SK-N-SH (cell line): ENCODE data around the gene SUPV3L1. TPM values are rescaled to one million over a fixed set of nuclear protein-coding genes. Genes with fewer than 3 reads are reported as not detected.
"Not testable (repeated sequence)": the region's sequence is repeated elsewhere in the genome, so short reads cannot be mapped to it uniquely, and the experiment has no call there.

Experiments used
- CTCF ChIA-PET: fragments of 300-600, 350-600 bp; formaldehyde crosslinking; extraction: SDS; loops from one replicate; lab custom pipeline; 2021; lab: Yijun Ruan, JAX
- POLR2A ChIA-PET: fragments of 350-600 bp; sonication (Branson Sonifier 250); formaldehyde crosslinking; extraction: SDS; loops from one replicate; lab custom pipeline; 2020; ENCODE audit warnings: antibody characterized with exemption, inconsistent platforms; lab: Yijun Ruan, JAX
- DNase-seq: peaks from one replicate; pipeline ENCODE4 v3.0.0; 2012
- H2AFZ ChIP-seq: fragments of 200-600 bp; sonication (generic); 2 replicates; pipeline ENCODE4 v1.8.1; 2016; ENCODE audit warnings: antibody characterized with exemption, mild to moderate bottlenecking, low read depth
- H3F3A ChIP-seq: fragments of 200-600 bp; sonication (generic); replicated peaks from 2 replicates; pipeline ENCODE3; 2016; ENCODE audit warnings: antibody characterized with exemption, mild to moderate bottlenecking; ENCODE audit not compliant: insufficient read depth
- H3K27ac ChIP-seq, 2 experiments: fragments of 200-500 bp in 1 of 2; fragments of 200-600 bp in 1 of 2; sonication (Bioruptor generic) in 1 of 2; sonication (generic), shearing (Covaris generic) in 1 of 2; 2 replicates each; pipeline versions ENCODE4 v1.5.1 to v1.6.1; 2014 to 2016; ENCODE audit warnings: low read depth in 2 of 2, inconsistent platforms in 1 of 2, low read length in 1 of 2, mild to moderate bottlenecking in 1 of 2, mixed read lengths in 1 of 2
- H3K27me3 ChIP-seq: fragments of 200-600 bp; sonication (generic), shearing (Covaris generic); 2 replicates; pipeline ENCODE4 v1.6.1; 2016; ENCODE audit warnings: mixed run types; ENCODE audit not compliant: insufficient read depth
- H3K36me3 ChIP-seq, 2 experiments: fragments of 200-500 bp in 1 of 2; fragments of 200-600 bp in 1 of 2; sonication (Bioruptor generic) in 1 of 2; sonication (generic) in 1 of 2; replicated peaks in 1 of 2; 2 replicates each; pipeline versions ENCODE3 to v1.5.1; 2014 to 2016; ENCODE audit warnings: low read length in 1 of 2, mild to moderate bottlenecking in 1 of 2; ENCODE audit not compliant: insufficient read depth in 2 of 2, control insufficient read depth in 1 of 2
- H3K4me1 ChIP-seq, 2 experiments: fragments of 200-500 bp in 1 of 2; fragments of 200-600 bp in 1 of 2; sonication (Bioruptor generic) in 1 of 2; sonication (generic), shearing (Covaris generic) in 1 of 2; 2 replicates each; pipeline versions ENCODE4 v1.5.1 to v1.6.1; 2014 to 2016; ENCODE audit warnings: low read depth in 1 of 2, low read length in 1 of 2, mixed run types in 1 of 2; ENCODE audit not compliant: insufficient read depth in 2 of 2, control insufficient read depth in 1 of 2
- H3K4me2 ChIP-seq: fragments of 200-600 bp; sonication (generic), shearing (Covaris generic); 2 replicates; pipeline ENCODE4 v1.6.1; 2017; ENCODE audit warnings: mixed run types
- H3K4me3 ChIP-seq, 2 experiments: fragments of 200-500 bp in 1 of 2; fragments of 200-600 bp in 1 of 2; sonication (Bioruptor generic) in 1 of 2; sonication (generic), shearing (Covaris generic) in 1 of 2; 2 replicates each; pipeline versions ENCODE4 v1.5.1 to v1.8.1; 2014 to 2016; ENCODE audit warnings: low read depth in 2 of 2, inconsistent platforms in 1 of 2, low read length in 1 of 2, mild to moderate bottlenecking in 1 of 2, mixed read lengths in 1 of 2, moderate library complexity in 1 of 2
- H3K79me2 ChIP-seq: fragments of 200-600 bp; sonication (generic); 2 replicates; pipeline ENCODE4 v1.8.1; 2017; ENCODE audit warnings: mild to moderate bottlenecking; ENCODE audit not compliant: insufficient read depth
- H3K9ac ChIP-seq: fragments of 200-600 bp; sonication (generic); 2 replicates; pipeline ENCODE4 v1.6.1; 2017; ENCODE audit warnings: mixed run types
- H3K9me2 ChIP-seq: fragments of 200-600 bp; sonication (generic); 2 replicates; pipeline ENCODE4 v1.6.1; 2017; ENCODE audit warnings: mixed run types
- H3K9me3 ChIP-seq: fragments of 200-600 bp; sonication (generic); 2 replicates; pipeline ENCODE4 v1.6.1; 2017; ENCODE audit warnings: mixed run types, mild to moderate bottlenecking, moderate library complexity
- H4K20me1 ChIP-seq: fragments of 200-600 bp; sonication (generic); 2 replicates; pipeline ENCODE4 v1.6.1; 2017; ENCODE audit warnings: mild to moderate bottlenecking, mixed run types; ENCODE audit not compliant: insufficient read depth
- CTCF ChIP-seq: fragments of 200-600 bp; sonication (generic); IDR thresholded peaks from 2 replicates; pipeline ENCODE4 v1.6.1; 2017; ENCODE audit warnings: antibody characterized with exemption, mild to moderate bottlenecking, moderate library complexity
- EP300 ChIP-seq, 2 experiments: IDR thresholded peaks; 2 replicates each; pipeline versions ENCODE4 v1.4.0 to v1.6.1; 2012; ENCODE audit warnings: borderline replicate concordance in 1 of 2, low read depth in 1 of 2, low read length in 1 of 2
- EZH2phosphoT487 ChIP-seq: fragments of 200-600 bp; sonication (generic); IDR thresholded peaks from 2 replicates; pipeline ENCODE4 v1.6.1; 2017; ENCODE audit warnings: low read depth, mixed run types, mild to moderate bottlenecking, antibody characterized with exemption, moderate library complexity, borderline replicate concordance
- GATA2 ChIP-seq: sonication (generic); formaldehyde crosslinking; IDR thresholded peaks from 2 replicates; pipeline ENCODE4 v1.5.0; 2020; ENCODE audit warnings: mild to moderate bottlenecking, missing genetic modification reagents
- MEF2A ChIP-seq: IDR thresholded peaks from 2 replicates; pipeline ENCODE4 v1.4.0; 2012; ENCODE audit warnings: low read depth, borderline replicate concordance
- MXI1 ChIP-seq: IDR thresholded peaks from 2 replicates; pipeline ENCODE4 v1.6.1; 2012; ENCODE audit warnings: mild to moderate bottlenecking, low read depth, low read length, improper control_type of control experiment
- RFX5 ChIP-seq: IDR thresholded peaks from 2 replicates; pipeline ENCODE4 v1.6.1; 2012; ENCODE audit warnings: mild to moderate bottlenecking, improper control_type of control experiment, low read length
- SMC3 ChIP-seq: IDR thresholded peaks from 2 replicates; pipeline ENCODE4 v1.6.1; 2012; ENCODE audit warnings: low read depth, low read length, improper control_type of control experiment
- TAF1 ChIP-seq: IDR thresholded peaks from 2 replicates; pipeline ENCODE4 v1.6.1; 2012; ENCODE audit warnings: low read depth, mild to moderate bottlenecking, low read length, moderate library complexity, borderline replicate concordance
- WGBS: methylation state at CpG from one replicate; pipeline ENCODE4 v1.1.6; 2017; ENCODE audit warnings: low lambda C conversion rate; 5-methylcytosine and 5-hydroxymethylcytosine counted together
- polyA plus RNA-seq, 3 experiments: library from polyadenylated mRNA; depleted of rRNA; stranded (reverse); fragments of >200 nt; gene quantifications; 2 replicates each; pipeline ENCODE4 v1.2.3, GENCODE V29; 2012

The SUPV3L1 gene
- polyA plus RNA-seq, 1 of the 3 experiments (the other 2 are of a cell fraction) = 19.8 TPM

- no peaks in the 10 kb centered on the region for H3K27me3 ChIP-seq
- H2AFZ ChIP-seq = no peak overlapping the region
- H3K36me3 ChIP-seq = no peaks in the 10 kb centered on the region
- H3K27ac ChIP-seq = no peak overlapping the region
- no peak overlapping the region for H3K9ac ChIP-seq
- no peaks in the 10 kb centered on the region for H4K20me1 ChIP-seq
- H3K9me2 ChIP-seq = no peaks in the 10 kb centered on the region
- DNase-seq = no peak
- CTCF ChIA-PET = no interaction called here
- POLR2A ChIA-PET = no interaction called here
- H3K79me2 ChIP-seq = no peaks in the 10 kb centered on the region
- 95% methylated on average over 7 of the region's 14 CpGs for WGBS
- peaks cover 0 to 7% of the 10 kb centered on the region in 2 experiments; a peak in 1 of 4 replicates for H3K4me1 ChIP-seq
- TF ChIP-seq MEF2A = no peak
- no peak for TF ChIP-seq GATA2
- no peak for TF ChIP-seq SMC3
- TF ChIP-seq TAF1 = no peak
- TF ChIP-seq EZH2phosphoT487 = no peak
- no peaks in the 10 kb centered on the region for H3K9me3 ChIP-seq
- no peaks in the 10 kb centered on the region for H3F3A ChIP-seq
- H3K4me3 ChIP-seq = no peak overlapping the region
- no peak overlapping the region for H3K4me2 ChIP-seq
These were observed 70.0 kb downstream of the SUPV3L1 start for GRCh38 chr10:69250041-69250440.

- H3K79me2 ChIP-seq = not testable (repeated sequence)
These were observed 71.4 kb downstream of the SUPV3L1 start for GRCh38 chr10:69251417-69251816.

GRCh38 chr10:69253171-69253570, 73.1 kb downstream of the SUPV3L1 start:
- Histone ChIP-seq H3K4me1 (peaks cover 0 to 7% of the 10 kb centered on the region in 2 experiments; a peak in 1 of 4 replicates), H4K20me1 (no peaks in the 10 kb centered on the region), H3K4me2 (no peak overlapping the region), H3K27ac (no peak overlapping the region; a peak in 1 of 4 replicates), H3K9me3 (no peaks in the 10 kb centered on the region), H3K9me2 (no peaks in the 10 kb centered on the region), H3K4me3 (no peak overlapping the region), H3K79me2 (no peaks in the 10 kb centered on the region), H3K36me3 (no peaks in the 10 kb centered on the region), H2AFZ (no peak overlapping the region), H3K9ac (no peak overlapping the region), H3F3A (no peaks in the 10 kb centered on the region), H3K27me3 (no peaks in the 10 kb centered on the region)
- POLR2A ChIA-PET = no interaction called here
- CTCF ChIA-PET = interaction anchor here (1.4 to 1.5 kb wide), 2 partner anchors 14 to 200 kb away, joined by 3 to 5 read pairs; no protein-coding TSS in a partner anchor
- no peak for TF ChIP-seq MEF2A
- TF ChIP-seq RFX5 = no peak
- no peak for TF ChIP-seq EZH2phosphoT487
- TF ChIP-seq EP300 (IDR thresholded peaks at IDR 0.05; ENCODE audit: borderline replicate concordance in 1 of 2, low read depth in 1 of 2, low read length in 1 of 2) = no peak
- TF ChIP-seq MXI1 = no peak
- TF ChIP-seq CTCF = no peak
- WGBS = 45% methylated on average over 2 of the region's 3 CpGs
- peak; percentile 57 for DNase-seq

More at GRCh38 chr10:69251417-69251816, 71.4 kb downstream of the SUPV3L1 start:
- H3K9me2 ChIP-seq, H3K4me2 ChIP-seq, H3K36me3 ChIP-seq, H3F3A ChIP-seq, H3K4me3 ChIP-seq, H3K9me3 ChIP-seq, POLR2A ChIA-PET, DNase-seq, H2AFZ ChIP-seq, H3K9ac ChIP-seq, H3K4me1 ChIP-seq, H3K27me3 ChIP-seq, H3K27ac ChIP-seq, H4K20me1 ChIP-seq: not testable (repeated sequence)
- CTCF ChIA-PET = interaction anchor here (1.2 kb wide), 1 partner anchor 13 kb away, joined by 3 read pairs; no protein-coding TSS in a partner anchor
- 66% methylated on average over 2 of the region's 2 CpGs for WGBS
